Midbrain (tissue), 1 donor: ENCODE measurements around the gene CCDC148.
"Not testable (repeated sequence)": the region's sequence is repeated elsewhere in the genome, so short reads cannot be mapped to it uniquely, and the experiment has no call there.

Experiments
- DNase-seq: peaks from one replicate; lab custom pipeline; 2025; lab: John Stamatoyannopoulos, UW

CCDC148 gene

GRCh38 chr2:158357122-158357521, 99.4 kb downstream of the CCDC148 start:
- no peak for DNase-seq

- not testable (repeated sequence) for DNase-seq
Observed at GRCh38 chr2:158351466-158351816, 105.1 kb downstream of the CCDC148 start.

DNA sequence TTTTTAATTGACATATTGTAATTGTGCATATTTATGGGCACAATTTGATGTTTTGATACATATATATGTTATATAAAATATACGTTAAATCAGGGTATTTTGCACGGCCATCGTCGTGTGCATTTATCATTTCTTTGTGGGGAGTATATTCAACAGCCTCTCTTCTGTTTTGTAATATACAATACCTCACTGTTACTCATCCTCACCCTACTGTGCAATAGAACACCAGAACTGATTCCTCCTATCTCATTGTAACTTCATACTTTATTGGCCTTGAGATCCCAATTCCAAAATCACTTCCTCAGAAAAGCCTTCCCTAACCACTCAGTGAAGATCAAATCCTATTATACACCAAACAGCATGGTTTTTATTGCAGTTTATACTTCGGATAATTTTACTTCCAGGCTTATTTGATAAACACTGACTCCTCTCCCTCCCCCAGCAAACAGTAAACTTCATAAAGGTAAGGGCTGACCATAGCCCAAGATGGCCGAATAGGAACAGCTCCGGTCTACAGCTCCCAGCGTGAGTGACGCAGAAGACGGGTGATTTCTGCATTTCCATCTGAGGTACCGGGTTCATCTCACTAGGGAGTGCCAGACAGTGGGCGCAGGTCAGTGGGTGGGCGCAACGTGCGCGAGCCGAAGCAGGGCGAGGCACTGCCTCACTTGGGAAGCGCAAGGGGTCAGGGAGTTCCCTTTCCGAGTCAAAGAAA, 105.6 kb downstream of the CCDC148 start:
- DNase-seq, result not testable (repeated sequence)

DNA sequence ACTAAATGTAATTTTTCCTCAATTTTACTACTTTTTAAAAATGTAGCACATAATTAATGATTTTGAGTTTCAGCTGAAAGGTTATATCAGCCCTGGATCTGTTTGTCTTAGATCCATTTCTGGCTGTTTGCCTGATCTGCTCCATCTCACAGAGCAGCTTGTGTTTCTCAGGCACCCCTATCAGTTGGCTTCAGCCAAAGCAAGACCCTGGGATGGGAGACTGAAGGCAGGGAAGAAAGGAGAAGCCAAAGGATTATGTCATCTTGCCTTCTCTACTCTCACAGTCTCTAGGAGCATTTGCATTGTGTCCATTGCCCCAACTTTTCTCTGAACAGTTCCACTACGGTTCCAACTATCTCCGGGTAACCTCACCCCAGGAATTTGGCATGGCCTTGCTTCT, 110.5 kb downstream of the CCDC148 start:
- no peak for DNase-seq

DNA sequence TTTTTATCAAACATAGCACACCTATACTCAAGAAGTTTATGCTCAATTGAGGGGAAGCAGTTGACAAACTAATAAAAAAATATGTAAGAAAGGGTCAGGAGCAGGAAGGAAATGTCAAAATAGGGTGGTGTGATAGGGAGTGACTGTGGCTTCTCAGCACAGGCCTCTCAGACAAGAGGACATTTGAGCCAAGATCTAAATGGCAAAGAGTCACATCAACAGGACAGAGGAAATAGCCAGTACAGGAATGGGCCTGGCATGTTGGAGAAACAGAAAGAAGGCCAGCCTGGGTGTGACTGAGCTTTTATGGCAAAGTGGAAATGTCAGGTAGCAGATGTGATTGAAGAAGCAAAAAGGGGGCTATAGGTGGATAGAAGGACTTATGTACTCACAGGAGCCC, 117.0 kb downstream of the CCDC148 start:
- DNase-seq, result no peak

- DNase-seq, result no peak
Observed at GRCh38 chr2:158337018-158337417, 119.5 kb downstream of the CCDC148 start.

DNA sequence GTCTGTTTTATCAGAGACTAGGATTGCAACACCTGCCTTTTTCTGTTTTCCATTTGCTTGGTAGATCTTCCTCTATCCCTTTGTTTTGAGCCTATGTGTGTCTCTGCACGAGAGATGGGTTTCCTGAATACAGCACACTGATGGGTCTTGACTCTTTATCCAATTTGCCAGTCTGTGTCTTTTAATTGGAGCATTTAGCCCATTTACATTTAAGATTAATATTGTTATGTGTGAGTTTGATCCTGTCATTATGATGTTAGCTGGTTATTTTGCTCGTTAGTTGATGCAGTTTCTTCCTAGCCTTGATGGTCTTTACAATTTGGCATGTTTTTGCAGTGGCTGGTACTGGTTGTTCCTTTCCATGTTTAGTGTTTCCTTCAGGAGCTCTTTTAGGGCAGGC, 124.8 kb downstream of the CCDC148 start:
- DNase-seq, result not testable (repeated sequence)

- DNase-seq, result no peak
Observed at GRCh38 chr2:158325782-158326340, 130.7 kb downstream of the CCDC148 start.

GRCh38 chr2:158325031-158325781, 131.3 kb downstream of the CCDC148 start:
- no peak for DNase-seq

- DNase-seq, result no peak
Observed at GRCh38 chr2:158323381-158323780, 133.2 kb downstream of the CCDC148 start.

DNA sequence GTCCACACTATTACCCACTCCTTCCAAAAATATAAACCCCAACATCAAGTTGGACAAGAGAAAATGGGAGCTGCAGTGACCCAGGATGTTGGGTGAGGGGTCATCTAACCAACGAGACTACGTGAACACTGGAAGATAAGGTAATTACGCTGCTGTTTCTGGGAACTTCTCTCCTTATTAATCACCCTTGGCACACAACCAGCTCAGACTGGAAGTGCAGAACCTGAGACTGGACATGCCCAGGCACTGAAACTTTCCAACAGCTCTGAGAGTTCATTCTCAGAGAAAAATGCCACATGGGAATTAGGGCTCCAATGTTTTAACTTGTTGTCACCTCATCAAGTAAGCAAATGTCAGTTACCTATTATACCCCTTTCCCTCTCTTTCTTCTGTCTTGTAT, 135.3 kb downstream of the CCDC148 start:
- no peak for DNase-seq

DNA sequence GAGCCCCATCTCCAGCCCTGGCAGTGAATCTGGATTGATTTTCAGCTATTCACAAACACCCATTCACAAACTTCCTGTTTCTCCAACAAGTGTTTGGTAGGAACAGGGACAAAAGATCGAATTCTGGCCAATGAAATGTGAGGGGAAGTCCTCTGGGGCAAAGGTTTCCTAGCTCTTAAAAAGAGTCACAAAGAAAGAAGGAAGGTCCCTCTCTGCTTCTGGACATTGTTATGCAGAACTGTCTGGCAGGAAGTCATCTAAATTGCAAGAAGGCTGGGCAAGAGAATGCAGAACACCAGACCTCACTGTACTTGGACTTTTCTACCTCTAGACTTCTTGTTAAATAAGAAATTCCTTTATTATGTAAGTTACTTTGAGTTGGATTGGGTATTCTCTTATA, 137.3 kb downstream of the CCDC148 start:
- no peak for DNase-seq

GRCh38 chr2:158317642-158318041, 138.9 kb downstream of the CCDC148 start:
- DNase-seq, result no peak

DNA sequence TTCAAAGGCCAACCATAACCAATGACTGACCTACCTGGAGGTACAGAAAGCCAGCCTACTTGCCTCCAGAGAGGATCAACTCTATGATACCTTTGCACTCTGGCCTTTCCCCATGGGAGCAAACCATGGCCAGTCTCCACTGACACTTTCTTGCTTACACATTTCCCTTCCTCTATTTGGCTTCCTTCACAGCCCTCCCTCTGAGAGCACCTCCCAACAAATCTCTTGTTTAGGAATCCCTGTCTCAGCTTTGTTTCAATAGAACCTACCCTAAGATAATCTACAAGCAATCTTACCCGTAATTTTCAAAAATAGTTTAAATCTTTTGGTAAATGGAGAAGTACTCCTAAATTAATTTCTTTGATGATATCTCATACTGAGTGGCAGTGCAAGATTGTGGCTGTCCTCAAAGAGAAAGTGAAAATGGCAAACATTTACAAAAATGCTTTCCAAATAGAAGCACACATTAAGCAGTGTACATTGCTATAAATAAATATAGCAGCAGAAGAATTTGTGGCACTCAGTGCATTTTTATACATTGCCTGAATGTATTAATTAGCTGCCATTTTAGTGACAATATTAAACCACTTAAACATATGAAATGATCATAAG, 140.6 kb downstream of the CCDC148 start:
- no peak for DNase-seq

- no peak for DNase-seq
Observed at GRCh38 chr2:158315000-158315399, 141.6 kb downstream of the CCDC148 start.

DNA sequence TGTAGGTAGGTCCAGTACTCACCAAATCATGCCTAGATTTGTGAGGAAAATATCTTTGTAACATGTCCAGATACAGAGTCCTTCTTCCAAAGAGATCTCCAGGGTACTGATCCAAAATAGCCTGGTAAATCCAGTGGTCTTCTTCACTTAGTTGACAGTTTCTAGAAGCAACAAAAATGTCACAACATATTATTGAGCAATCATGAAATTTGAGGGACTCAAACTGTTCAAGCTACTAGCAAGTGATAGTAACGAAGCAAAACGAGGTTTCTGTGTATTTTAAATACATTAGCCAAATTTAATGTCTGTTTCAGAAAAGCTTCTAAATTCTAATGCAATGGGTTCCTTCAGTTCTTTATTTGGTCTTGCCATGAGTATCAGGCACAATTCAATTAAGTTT, 142.8 kb downstream of the CCDC148 start:
- DNase-seq, result no peak

DNA sequence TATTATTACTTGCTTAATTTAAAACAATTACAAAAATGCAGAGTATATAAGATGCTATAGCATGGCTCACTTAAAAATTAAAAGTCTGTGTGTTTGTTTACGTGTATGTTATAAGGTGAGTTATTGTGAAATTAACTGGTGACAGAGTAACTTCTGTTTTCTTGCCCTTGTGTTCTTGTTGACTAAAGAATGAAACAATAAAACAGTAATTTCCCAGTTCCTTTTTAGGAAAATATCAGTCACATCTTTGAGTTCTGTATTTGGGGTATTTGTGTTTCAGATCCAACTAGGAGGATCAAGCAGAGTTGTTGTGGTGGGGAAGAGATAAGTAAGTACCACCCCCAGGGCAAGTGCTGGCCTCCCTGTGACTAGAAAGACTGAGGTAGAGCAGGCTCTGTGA, 143.6 kb downstream of the CCDC148 start:
- no peak for DNase-seq

- DNase-seq, result not testable (repeated sequence)
Observed at GRCh38 chr2:158310407-158310806, 146.1 kb downstream of the CCDC148 start.

DNA sequence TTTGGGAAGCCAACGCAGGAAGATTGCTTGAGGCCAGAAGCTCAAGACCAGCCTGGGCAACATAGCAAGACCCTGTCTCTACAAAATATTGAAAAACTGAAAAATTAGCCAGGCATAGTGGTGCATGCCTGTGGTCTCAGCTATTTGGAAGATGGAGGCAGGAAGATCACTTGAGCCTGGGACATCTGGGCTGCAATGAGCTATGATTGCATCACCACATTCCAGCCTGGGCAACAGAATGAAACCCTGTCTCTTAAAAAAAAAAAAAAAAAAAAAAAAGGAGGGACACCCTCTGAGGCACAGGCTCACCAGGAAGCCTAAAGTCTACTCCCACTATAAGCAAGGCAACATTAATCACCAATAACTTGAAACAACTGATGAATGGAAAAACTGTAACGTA, 151.1 kb downstream of the CCDC148 start:
- DNase-seq, result no peak

- DNase-seq, result no peak
Observed at GRCh38 chr2:158300394-158300793, 156.2 kb downstream of the CCDC148 start.

GRCh38 chr2:158297606-158298005, 158.9 kb downstream of the CCDC148 start:
- no peak for DNase-seq

- DNase-seq, result no peak
Observed at GRCh38 chr2:158297120-158297519, 159.4 kb downstream of the CCDC148 start.

GRCh38 chr2:158293722-158294121, 162.8 kb downstream of the CCDC148 start:
- DNase-seq, result no peak
